RPMI8226 (cell line): ENCODE measurements around the gene PDE4B.
"Not testable (repeated sequence)": the region's sequence is repeated elsewhere in the genome, so short reads cannot be mapped to it uniquely, and the experiment has no call there.

ENCODE experiments used
- DNase-seq: peaks from one replicate; pipeline ENCODE4 v3.0.0-alpha.2; 2015

PDE4B gene

GRCh38 chr1:66402194-66402593, 609.5 kb downstream of the PDE4B start:
- DNase-seq, result no peak

- no peak for DNase-seq
Measured at GRCh38 chr1:66403007-66403731, 610.5 kb downstream of the PDE4B start.

GRCh38 chr1:66405061-66405460, 612.4 kb downstream of the PDE4B start:
- DNase-seq, result no peak

- DNase-seq, result not testable (repeated sequence)
Measured at GRCh38 chr1:66411449-66411848, 618.8 kb downstream of the PDE4B start.

- DNase-seq, result no peak
Measured at GRCh38 chr1:66412704-66413103, 620.0 kb downstream of the PDE4B start.

- DNase-seq, result no peak
Measured at GRCh38 chr1:66413136-66413837, 620.6 kb downstream of the PDE4B start.

- DNase-seq, result no peak
Measured at GRCh38 chr1:66413838-66414175, 621.1 kb downstream of the PDE4B start.

GRCh38 chr1:66415281-66415680, 622.6 kb downstream of the PDE4B start:
- DNase-seq, result no peak

GRCh38 chr1:66415866-66416265, 623.2 kb downstream of the PDE4B start:
- no peak for DNase-seq

- no peak for DNase-seq
Measured at GRCh38 chr1:66416295-66416694, 623.6 kb downstream of the PDE4B start.

- DNase-seq, result no peak
Measured at GRCh38 chr1:66418021-66418420, 625.3 kb downstream of the PDE4B start.

- not testable (repeated sequence) for DNase-seq
Measured at GRCh38 chr1:66420171-66420570, 627.5 kb downstream of the PDE4B start.

- DNase-seq, result not testable (repeated sequence)
Measured at GRCh38 chr1:66420906-66421305, 628.2 kb downstream of the PDE4B start.

GRCh38 chr1:66422804-66423203, 630.1 kb downstream of the PDE4B start:
- DNase-seq, result no peak
